ENCODE results near the gene NGRN.
A peak's percentile ranks its signal among the peaks of the same experiment; 100 is the strongest.

The NGRN gene

GRCh38 chr15:90265271-90266060 is at the start of gene NGRN:
NGRN (plus strand) TSS chr15:90265672; CDS start chr15:90265713, 41 bp downstream.
- peak; percentile 78 to 93 (median 86) for DNase-seq (ENCODE audit: low read depth in 4 of 4, low spot score in 1 of 4)

- DNase-seq (ENCODE audit: low read depth in 4 of 4, low spot score in 1 of 4), result no peak
Measured at GRCh38 chr15:90217671-90218394, 47.6 kb upstream of the NGRN start.

- peak in 2 of 4 experiments; percentile 32 to 41 for DNase-seq (ENCODE audit: low read depth in 4 of 4, low spot score in 1 of 4)
Measured at GRCh38 chr15:90219421-90220141, 45.9 kb upstream of the NGRN start.

- no peak for DNase-seq (ENCODE audit: low read depth in 4 of 4, low spot score in 1 of 4)
Measured at GRCh38 chr15:90221246-90221900, 44.1 kb upstream of the NGRN start.

GRCh38 chr15:90222547-90222946 is 42.9 kb upstream of the NGRN start:
- DNase-seq (ENCODE audit: low read depth in 4 of 4, low spot score in 1 of 4), result no peak

GRCh38 chr15:90223441-90224165 is 41.9 kb upstream of the NGRN start:
- DNase-seq (ENCODE audit: low read depth in 4 of 4, low spot score in 1 of 4), result no peak

- no peak for DNase-seq (ENCODE audit: low read depth in 4 of 4, low spot score in 1 of 4)
Measured at GRCh38 chr15:90225047-90225446, 40.4 kb upstream of the NGRN start.

GRCh38 chr15:90225504-90226234 is 39.8 kb upstream of the NGRN start:
- no peak for DNase-seq (ENCODE audit: low read depth in 4 of 4, low spot score in 1 of 4)

- no peak for DNase-seq (ENCODE audit: low read depth in 4 of 4, low spot score in 1 of 4)
Measured at GRCh38 chr15:90227336-90227735, 38.1 kb upstream of the NGRN start.

GRCh38 chr15:90227816-90228772 is 37.4 kb upstream of the NGRN start:
- no peak for DNase-seq (ENCODE audit: low read depth in 4 of 4, low spot score in 1 of 4)

- no peak for DNase-seq (ENCODE audit: low read depth in 4 of 4, low spot score in 1 of 4)
Measured at GRCh38 chr15:90228960-90229359, 36.5 kb upstream of the NGRN start.

GRCh38 chr15:90230071-90230494 is 35.4 kb upstream of the NGRN start:
- no peak for DNase-seq (ENCODE audit: low read depth in 4 of 4, low spot score in 1 of 4)

GRCh38 chr15:90230610-90231009 is 34.9 kb upstream of the NGRN start:
- no peak for DNase-seq (ENCODE audit: low read depth in 4 of 4, low spot score in 1 of 4)

GRCh38 chr15:90231028-90232017 is 34.1 kb upstream of the NGRN start:
- peak in 3 of 4 experiments; percentile 31 to 45 (median 39) for DNase-seq (ENCODE audit: low read depth in 4 of 4, low spot score in 1 of 4)

- DNase-seq (ENCODE audit: low read depth in 4 of 4, low spot score in 1 of 4), result no peak
Measured at GRCh38 chr15:90232196-90232595, 33.3 kb upstream of the NGRN start.

GRCh38 chr15:90232941-90233386 is 32.5 kb upstream of the NGRN start:
- DNase-seq (ENCODE audit: low read depth in 4 of 4, low spot score in 1 of 4), result no peak

GRCh38 chr15:90233387-90234095 is 31.9 kb upstream of the NGRN start, which contains the start of gene CIB1:
CIB1 (minus strand) TSS chr15:90233941; CDS start chr15:90233885, 56 bp downstream.
- peak; percentile 89 to 97 (median 92) for DNase-seq (ENCODE audit: low read depth in 4 of 4, low spot score in 1 of 4)

Data from stimulated activated CD4-positive, alpha-beta T cell treated with anti-CD3 and anti-CD28 coated beads, Interleukin-1b, Interleukin-23, amount 100 ng/mL, for 24 hours (primary cell).